OCI-LY1 (cell line): ENCODE results near the gene DPH3.

ENCODE experiments used
- H2AFZ ChIP-seq: fragments of 200-600 bp; sonication (generic), shearing (Covaris generic); 2 replicates; pipeline ENCODE4 v1.6.0; 2014; ENCODE audit warnings: antibody characterized with exemption, mild to moderate bottlenecking, low read length
- H3F3A ChIP-seq: fragments of 200-600 bp; sonication (generic), shearing (Covaris generic); 2 replicates; pipeline ENCODE4 v1.6.0; 2014; ENCODE audit warnings: mild to moderate bottlenecking, antibody characterized with exemption, low read length, moderate library complexity; ENCODE audit not compliant: insufficient read depth
- H3K27ac ChIP-seq: fragments of 200-600 bp; sonication (generic); 2 replicates; pipeline ENCODE4 v1.5.1; 2014; ENCODE audit warnings: low read length, mixed run types, mild to moderate bottlenecking, low read depth; ENCODE audit not compliant: poor library complexity, severe bottlenecking
- H3K27me3 ChIP-seq: fragments of 200-600 bp; sonication (generic); 2 replicates; pipeline ENCODE4 v1.6.0; 2014; ENCODE audit warnings: antibody characterized with exemption, mild to moderate bottlenecking, low read length, moderate library complexity; ENCODE audit not compliant: insufficient read depth
- H3K36me3 ChIP-seq: fragments of 200-600 bp; sonication (generic); 2 replicates; pipeline ENCODE4 v1.6.1; 2014; ENCODE audit warnings: mild to moderate bottlenecking, antibody characterized with exemption, low read length, moderate library complexity, mixed read lengths; ENCODE audit not compliant: insufficient read depth
- H3K4me1 ChIP-seq: fragments of 200-600 bp; sonication (generic); 2 replicates; pipeline ENCODE4 v1.5.1; 2014; ENCODE audit warnings: mild to moderate bottlenecking, low read length, moderate library complexity; ENCODE audit not compliant: insufficient read depth, severe bottlenecking
- H3K4me2 ChIP-seq: fragments of 200-600 bp; sonication (generic), shearing (Covaris generic); 2 replicates; pipeline ENCODE4 v1.6.1; 2014; ENCODE audit warnings: low read length
- H3K4me3 ChIP-seq: fragments of 200-600 bp; sonication (generic); 2 replicates; pipeline ENCODE4 v1.5.1; 2014; ENCODE audit warnings: low read length, low read depth, mild to moderate bottlenecking, mixed read lengths; ENCODE audit not compliant: poor library complexity, severe bottlenecking
- H3K79me2 ChIP-seq: fragments of 200-600 bp; shearing (Covaris generic); 2 replicates; pipeline ENCODE4 v1.6.1; 2016; ENCODE audit warnings: mixed run types, low read length, mixed read lengths; ENCODE audit not compliant: insufficient read depth
- H3K9ac ChIP-seq: fragments of 200-600 bp; sonication (generic), shearing (Covaris generic); 2 replicates; pipeline ENCODE4 v1.6.1; 2014; ENCODE audit warnings: mild to moderate bottlenecking, low read length, mixed read lengths
- H3K9me2 ChIP-seq: fragments of 200-600 bp; sonication (generic), shearing (Covaris generic); 2 replicates; pipeline ENCODE4 v1.6.1; 2014; ENCODE audit warnings: low read depth, mild to moderate bottlenecking, low read length, mixed read lengths
- H3K9me3 ChIP-seq: fragments of 200-600 bp; shearing (Covaris generic); 2 replicates; pipeline ENCODE4 v1.6.1; 2014; ENCODE audit warnings: low read length, mixed read lengths
- H4K20me1 ChIP-seq: fragments of 200-600 bp; sonication (generic), shearing (Covaris generic); 2 replicates; pipeline ENCODE4 v1.6.0; 2016; ENCODE audit warnings: mild to moderate bottlenecking, low read length; ENCODE audit not compliant: insufficient read depth
- CTCF ChIP-seq: fragments of 200-600 bp; sonication (generic), shearing (Covaris generic); IDR thresholded peaks from 2 replicates; pipeline ENCODE4 v1.5.1; 2017; ENCODE audit warnings: mild to moderate bottlenecking, antibody characterized with exemption, low read length, moderate library complexity, mixed read lengths
- EZH2 ChIP-seq: fragments of 200-600 bp; sonication (generic), shearing (Covaris generic); IDR thresholded peaks from 2 replicates; pipeline ENCODE4 v1.8.0; 2017; ENCODE audit warnings: borderline replicate concordance, mixed run types, mild to moderate bottlenecking, antibody characterized with exemption, low read length, moderate library complexity, mixed read lengths

DPH3 gene

DNA sequence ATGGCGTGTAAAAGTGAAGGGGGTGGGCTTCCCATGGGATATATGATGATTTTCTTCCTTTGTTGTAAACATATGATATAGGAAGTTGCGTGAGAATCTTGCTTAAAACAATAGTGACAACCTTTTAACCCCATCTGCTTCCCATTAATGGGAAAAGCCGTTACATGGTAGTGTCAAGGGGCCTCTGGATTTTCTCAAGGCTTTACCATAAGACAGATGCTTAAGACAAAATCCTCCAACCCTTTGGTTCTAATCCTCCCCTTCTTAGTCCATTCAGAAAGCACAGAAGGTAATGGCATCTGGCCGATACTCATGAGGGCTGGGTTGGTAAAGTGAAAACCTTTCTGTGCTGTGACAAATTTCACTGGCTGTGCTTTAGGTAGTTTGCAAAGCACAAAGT is 25.0 kb downstream of the DPH3 start:
- Histone ChIP-seq H4K20me1 (no peaks in the 10 kb centered on the region), H3K27ac (no peak overlapping the region), H3K4me2 (no peak overlapping the region), H3K9me3 (no peaks in the 10 kb centered on the region), H3F3A (no peaks in the 10 kb centered on the region), H3K79me2 (no peaks in the 10 kb centered on the region), H2AFZ (no peak overlapping the region), H3K4me3 (no peak overlapping the region), H3K27me3 (no peaks in the 10 kb centered on the region; the same call in 1 of the 2 replicates), H3K4me1 (no peaks in the 10 kb centered on the region), H3K36me3 (no peaks in the 10 kb centered on the region), H3K9ac (no peak overlapping the region), H3K9me2 (no peaks in the 10 kb centered on the region)
- TF ChIP-seq EZH2: no peak
- no peak for TF ChIP-seq CTCF

- Histone ChIP-seq H3K36me3 (no peaks in the 10 kb centered on the region), H3K9ac (no peak overlapping the region), H3K27me3 (no peaks in the 10 kb centered on the region; the same call in 1 of the 2 replicates), H3K4me2 (no peak overlapping the region), H4K20me1 (no peaks in the 10 kb centered on the region), H3K9me2 (no peaks in the 10 kb centered on the region), H3K4me3 (no peak overlapping the region), H3K27ac (no peak overlapping the region), H3K9me3 (no peaks in the 10 kb centered on the region), H3K79me2 (no peaks in the 10 kb centered on the region), H3F3A (no peaks in the 10 kb centered on the region), H3K4me1 (no peaks in the 10 kb centered on the region), H2AFZ (no peak overlapping the region)
- TF ChIP-seq EZH2 (no peak), CTCF (no peak)
These were observed 25.5 kb downstream of the DPH3 start for GRCh38 chr3:16239086-16239770.

DNA sequence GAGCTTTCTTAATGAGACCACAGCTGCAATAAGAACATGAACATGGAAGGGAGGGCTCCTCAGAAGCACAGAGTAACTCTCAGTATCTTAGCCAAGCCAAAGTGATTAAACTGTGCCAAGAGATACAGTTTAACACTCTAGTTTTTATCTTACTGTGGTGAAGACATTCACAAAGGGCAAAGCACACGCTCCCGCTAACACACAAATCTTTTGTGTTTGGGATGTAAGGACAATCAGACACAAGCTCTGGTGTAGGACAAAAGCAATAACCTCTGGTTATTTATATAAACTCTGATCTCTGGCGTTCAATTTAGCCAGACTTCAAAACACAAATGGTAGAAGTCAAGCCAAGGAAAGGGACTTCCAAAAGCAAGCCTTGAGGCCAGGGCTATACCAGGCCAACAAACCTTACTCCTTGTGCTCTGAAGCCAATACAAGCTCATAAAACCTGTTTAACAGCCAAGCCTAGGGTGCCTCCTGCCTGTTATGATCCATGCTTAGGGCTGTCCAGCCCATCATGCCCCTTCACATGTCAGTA is 27.8 kb downstream of the DPH3 start:
- Histone ChIP-seq H3K4me3 (no peak overlapping the region), H4K20me1 (no peaks in the 10 kb centered on the region), H3K4me2 (no peak overlapping the region), H3K36me3 (no peaks in the 10 kb centered on the region), H3K9ac (no peak overlapping the region), H3K27ac (no peak overlapping the region), H3F3A (no peaks in the 10 kb centered on the region), H2AFZ (no peak overlapping the region), H3K9me2 (no peaks in the 10 kb centered on the region), H3K4me1 (no peaks in the 10 kb centered on the region), H3K79me2 (no peaks in the 10 kb centered on the region), H3K27me3 (no peaks in the 10 kb centered on the region; the same call in 1 of the 2 replicates), H3K9me3 (no peaks in the 10 kb centered on the region)
- no peak for TF ChIP-seq CTCF
- no peak for TF ChIP-seq EZH2
